ENCODE data around the gene STPG4.

DNA sequence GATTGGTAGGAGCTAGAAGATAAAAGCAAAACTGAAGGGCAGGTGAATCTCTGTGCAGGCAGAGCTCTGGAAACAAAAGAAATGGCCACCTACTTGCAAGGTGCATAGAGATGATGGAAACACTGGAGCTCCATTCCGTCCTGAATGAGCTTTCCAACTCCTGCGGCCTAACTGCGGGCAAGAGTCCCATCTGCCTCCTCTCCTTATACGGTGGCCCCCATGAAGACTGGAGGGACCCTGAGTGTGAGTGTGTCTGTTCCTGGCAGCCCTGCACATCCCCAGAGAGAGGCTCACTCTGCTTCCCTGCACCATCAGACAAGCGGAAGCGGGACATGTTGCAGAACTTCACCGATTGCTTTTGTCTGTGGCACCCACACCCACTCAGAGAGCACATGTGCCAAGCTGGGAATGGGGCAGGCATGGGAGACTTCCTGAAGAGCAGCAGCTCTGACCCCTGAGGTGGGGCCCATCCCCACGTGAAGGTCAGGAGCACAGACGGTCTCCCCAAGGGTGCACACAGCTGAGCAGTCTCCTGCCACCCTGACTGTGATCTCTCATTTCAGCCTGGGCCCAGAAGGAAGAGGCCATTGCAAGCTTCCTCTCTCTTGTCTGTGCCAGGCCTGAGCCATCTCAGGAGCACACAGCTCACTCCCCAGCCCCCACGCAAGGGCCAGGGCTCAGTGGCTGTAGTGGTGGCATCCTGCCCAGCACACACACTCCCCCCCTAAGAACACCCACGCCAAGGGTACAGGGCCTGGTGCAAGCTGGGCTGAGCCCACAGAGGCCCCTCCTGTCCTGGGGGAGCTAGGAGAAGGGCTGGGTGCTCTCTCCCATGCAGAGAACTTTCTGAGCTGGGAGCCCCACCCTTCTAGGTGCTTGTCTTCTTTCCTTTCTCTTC lies 75.3 kb downstream of the STPG4 start:
- TF ChIP-seq, protein P1, sequence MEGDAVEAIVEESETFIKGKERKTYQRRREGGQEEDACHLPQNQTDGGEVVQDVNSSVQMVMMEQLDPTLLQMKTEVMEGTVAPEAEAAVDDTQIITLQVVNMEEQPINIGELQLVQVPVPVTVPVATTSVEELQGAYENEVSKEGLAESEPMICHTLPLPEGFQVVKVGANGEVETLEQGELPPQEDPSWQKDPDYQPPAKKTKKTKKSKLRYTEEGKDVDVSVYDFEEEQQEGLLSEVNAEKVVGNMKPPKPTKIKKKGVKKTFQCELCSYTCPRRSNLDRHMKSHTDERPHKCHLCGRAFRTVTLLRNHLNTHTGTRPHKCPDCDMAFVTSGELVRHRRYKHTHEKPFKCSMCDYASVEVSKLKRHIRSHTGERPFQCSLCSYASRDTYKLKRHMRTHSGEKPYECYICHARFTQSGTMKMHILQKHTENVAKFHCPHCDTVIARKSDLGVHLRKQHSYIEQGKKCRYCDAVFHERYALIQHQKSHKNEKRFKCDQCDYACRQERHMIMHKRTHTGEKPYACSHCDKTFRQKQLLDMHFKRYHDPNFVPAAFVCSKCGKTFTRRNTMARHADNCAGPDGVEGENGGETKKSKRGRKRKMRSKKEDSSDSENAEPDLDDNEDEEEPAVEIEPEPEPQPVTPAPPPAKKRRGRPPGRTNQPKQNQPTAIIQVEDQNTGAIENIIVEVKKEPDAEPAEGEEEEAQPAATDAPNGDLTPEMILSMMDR (IDR thresholded peaks at IDR 0.05; ENCODE audit: insufficient read depth, low read depth, low read length) = no peak
- TF ChIP-seq EZH2 (IDR thresholded peaks at IDR 0.05; ENCODE audit: insufficient read depth, low read length) = no peak

Measured in astrocyte (in vitro differentiated cells and primary cell).